AG04450 (cell line): ENCODE measurements around the gene DMTF1. TPM values are rescaled to one million over a fixed set of nuclear protein-coding genes. Genes with fewer than 3 reads are reported as not detected.

Source experiments
- CTCF ChIA-PET: fragments of 300-600, 350-600 bp; formaldehyde crosslinking; extraction: SDS; loops from one replicate; lab custom pipeline; 2022; ENCODE audit warnings: antibody characterized with exemption, inconsistent platforms; lab: Charles Lee
- POLR2A ChIA-PET: fragments of 350-600 bp; formaldehyde crosslinking; extraction: SDS; loops from one replicate; lab custom pipeline; 2021; ENCODE audit warnings: antibody characterized with exemption, inconsistent platforms; lab: Yijun Ruan, JAX
- DNase-seq: peaks from one replicate; pipeline ENCODE4 v3.0.0-alpha.2; 2011; ENCODE audit warnings: low read depth, low spot score
- H3K27ac ChIP-seq: one replicate; pipeline ENCODE4 v1.5.1; 2012; ENCODE audit warnings: low read depth, low read length, control low read depth
- H3K27me3 ChIP-seq: one replicate; pipeline ENCODE4 v1.6.0; 2012; ENCODE audit warnings: low read length; ENCODE audit not compliant: control insufficient read depth, insufficient read depth
- H3K4me3 ChIP-seq: 2 replicates; pipeline ENCODE4 v1.5.1; 2011; ENCODE audit warnings: mild to moderate bottlenecking, low read depth, low read length, control low read depth
- H3K9me3 ChIP-seq: 2 replicates; pipeline ENCODE4 v1.5.1; 2012; ENCODE audit warnings: low read length; ENCODE audit not compliant: control insufficient read depth, insufficient read depth
- CTCF ChIP-seq: IDR thresholded peaks from 2 replicates; pipeline ENCODE4 v1.5.1; 2011; ENCODE audit warnings: low read depth, low read length, control low read depth, inconsistent platforms
- polyA plus RNA-seq: library from polyadenylated mRNA; depleted of rRNA; stranded (reverse); fragments of >200 nt; gene quantifications from 2 replicates; pipeline ENCODE4 v1.2.3, GENCODE V29; 2011

The DMTF1 gene
- polyA plus RNA-seq, 1 experiment = 134 TPM

- ChIA-PET CTCF (interaction anchor here (0.6 to 2.8 kb wide), 3 partner anchors 14 to 144 kb away, joined by 3 to 8 read pairs (median 4); no protein-coding TSS in a partner anchor), POLR2A (interaction anchor here (0.9 to 2.7 kb wide), 4 partner anchors 64 to 124 kb away, joined by 3 to 39 read pairs (median 5); partner anchors contain the start of gene DMTF1)
- DNase-seq = no peak
- peaks cover 5% of the 10 kb centered on the region for H3K27me3 ChIP-seq
- no peak for TF ChIP-seq CTCF
- peaks cover 3% of the 10 kb centered on the region; the same call in 1 of the 2 replicates for H3K9me3 ChIP-seq
- peak overlapping the region; percentile 91 for H3K4me3 ChIP-seq
- H3K27ac ChIP-seq = no peak overlapping the region
Observed at GRCh38 chr7:87220734-87221215, 68.5 kb downstream of the DMTF1 start.

- peaks cover 3% of the 10 kb centered on the region; the same call in 1 of the 2 replicates for H3K9me3 ChIP-seq
- peaks cover 9% of the 10 kb centered on the region for H3K27me3 ChIP-seq
- no peak overlapping the region for H3K27ac ChIP-seq
- no peak for DNase-seq
- ChIA-PET POLR2A (no interaction called here), CTCF (interaction anchor here (2.5 kb wide), 1 partner anchor 13 kb away, joined by 13 read pairs; no protein-coding TSS in a partner anchor)
- H3K4me3 ChIP-seq = no peak overlapping the region
- TF ChIP-seq CTCF = no peak
Observed at GRCh38 chr7:87223666-87224065, 71.4 kb downstream of the DMTF1 start.

GRCh38 chr7:87225696-87226095, 73.4 kb downstream of the DMTF1 start:
- no peak overlapping the region for H3K27ac ChIP-seq
- POLR2A ChIA-PET = no interaction called here
- DNase-seq = no peak

GRCh38 chr7:87226495-87226894, 74.2 kb downstream of the DMTF1 start:
- ChIA-PET CTCF (interaction anchor here (0.8 kb wide), 1 partner anchor 299 kb away, joined by 6 read pairs; no protein-coding TSS in a partner anchor), POLR2A (no interaction called here)
- Histone ChIP-seq H3K4me3 (no peak overlapping the region), H3K27ac (no peak overlapping the region), H3K9me3 (no peaks in the 10 kb centered on the region), H3K27me3 (peaks cover 7% of the 10 kb centered on the region)
- no peak for DNase-seq
- TF ChIP-seq CTCF = no peak

More at GRCh38 chr7:87225696-87226095, 73.4 kb downstream of the DMTF1 start:
- Histone ChIP-seq H3K9me3 (no peaks in the 10 kb centered on the region), H3K27me3 (peaks cover 9% of the 10 kb centered on the region), H3K4me3 (no peak overlapping the region)
- no peak for TF ChIP-seq CTCF
- CTCF ChIA-PET = interaction anchor here (2.5 kb wide), 1 partner anchor 11 kb away, joined by 13 read pairs; no protein-coding TSS in a partner anchor

GRCh38 chr7:87231258-87231657, 79.0 kb downstream of the DMTF1 start:
- Histone ChIP-seq H3K27me3 (peaks cover 9% of the 10 kb centered on the region), H3K27ac (no peak overlapping the region), H3K4me3 (no peak overlapping the region), H3K9me3 (no peaks in the 10 kb centered on the region)
- DNase-seq = no peak
- ChIA-PET CTCF (no interaction called here), POLR2A (no interaction called here)
- no peak for TF ChIP-seq CTCF
